DMS79 treated with DMSO at 0.1 percent for 48 hours (cell line): ENCODE measurements around the gene MYO16.

Source experiments
- DNase-seq: peaks from one replicate; lab custom pipeline; 2025; lab: John Stamatoyannopoulos, UW

Gene MYO16

DNA sequence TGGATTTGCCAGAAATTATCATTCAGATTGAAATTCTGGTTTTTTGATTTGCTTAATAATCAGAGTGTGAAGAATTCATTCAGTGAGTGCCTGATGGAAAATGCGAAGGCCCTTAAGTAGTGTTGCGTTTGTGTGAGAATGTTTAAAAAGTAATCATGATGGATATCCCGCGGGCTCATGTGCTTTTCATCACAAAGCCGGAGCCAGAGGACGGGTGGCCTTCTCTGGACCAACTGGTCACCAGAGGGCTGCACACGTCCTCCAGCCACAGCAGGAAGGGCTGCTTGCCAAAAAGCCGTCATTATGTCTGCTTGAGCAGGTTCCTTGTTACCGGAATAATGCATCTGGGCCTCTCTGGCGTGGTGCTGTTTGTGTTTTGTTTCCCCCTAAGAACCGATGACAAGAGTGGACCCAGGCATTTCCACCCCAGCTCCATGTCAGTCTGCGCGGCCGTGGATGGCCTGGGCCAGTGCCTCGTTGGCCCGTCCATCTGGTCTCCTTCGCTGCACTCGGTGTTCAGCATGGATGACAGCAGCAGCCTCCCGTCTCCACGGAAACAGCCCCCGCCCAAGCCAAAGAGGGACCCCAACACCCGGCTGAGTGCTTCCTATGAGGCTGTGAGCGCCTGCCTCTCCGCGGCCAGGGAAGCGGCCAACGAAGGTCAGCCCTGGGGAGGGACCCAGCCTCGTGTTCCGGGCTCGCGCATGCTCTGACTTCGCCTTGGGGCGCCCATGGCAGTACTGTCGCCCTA is 497.7 kb downstream of the MYO16 start:
- DNase-seq = no peak

GRCh38 chr13:109128121-109128520 is 498.7 kb downstream of the MYO16 start:
- no peak for DNase-seq

DNA sequence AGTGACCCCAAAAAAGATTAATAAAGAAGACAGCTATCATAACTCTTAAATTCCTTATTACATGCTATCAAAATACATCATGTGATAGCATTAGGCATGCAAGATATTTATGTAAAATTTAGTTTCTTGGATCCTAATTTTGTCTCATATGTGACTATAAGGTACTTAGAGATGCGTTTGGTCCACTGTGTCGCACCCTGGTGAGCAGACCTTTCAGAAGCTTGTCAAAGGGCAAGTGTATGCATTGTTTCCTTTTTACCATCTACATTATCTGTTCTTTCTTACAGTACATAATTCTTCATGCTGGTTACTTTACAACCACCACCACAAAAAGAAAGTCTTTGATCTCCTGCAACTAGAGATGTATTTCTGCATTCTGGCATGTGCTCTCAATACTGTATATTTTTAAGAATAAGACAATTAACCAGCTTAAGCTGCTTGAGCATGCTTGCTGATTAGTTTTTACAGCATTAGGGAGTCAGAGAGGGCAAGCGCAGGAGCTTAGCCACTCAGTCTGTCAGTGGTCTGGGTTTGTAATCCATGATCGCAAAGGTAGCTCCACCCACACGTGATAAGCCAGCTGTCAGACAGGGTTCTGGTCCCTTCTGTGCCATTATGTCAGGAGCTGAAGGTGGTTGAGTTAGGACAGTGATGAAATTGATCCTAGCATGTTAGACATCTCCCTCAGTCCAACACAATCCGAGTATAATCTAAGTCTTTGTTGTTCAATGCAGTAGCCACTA is 500.9 kb downstream of the MYO16 start:
- DNase-seq = no peak

DNA sequence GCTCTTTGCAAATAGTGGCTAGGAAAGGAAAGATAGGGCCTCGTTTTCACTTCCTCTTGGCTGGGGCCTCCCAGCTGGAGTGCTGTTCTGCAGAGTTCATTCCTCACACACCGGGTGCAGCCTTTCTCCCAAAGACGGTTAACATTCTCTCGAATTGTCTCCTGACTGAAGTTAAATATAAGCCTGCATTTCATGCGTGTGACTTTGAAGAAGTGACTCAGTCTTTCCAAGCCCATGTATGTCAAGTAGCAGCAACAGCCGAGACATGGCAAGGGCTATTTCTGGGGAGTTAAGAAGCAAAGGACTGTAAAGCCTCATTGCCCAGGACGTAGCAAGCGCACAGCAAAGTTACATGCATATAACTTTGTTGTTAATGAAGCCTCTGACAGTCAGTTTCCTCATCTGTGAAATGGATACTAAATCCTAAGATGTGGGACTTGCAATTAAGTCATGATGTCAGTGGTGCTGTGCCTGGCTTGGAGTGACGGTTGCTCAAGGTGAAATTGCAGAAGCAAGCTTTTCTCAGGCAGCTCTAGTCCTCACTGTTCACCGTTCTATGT is 502.4 kb downstream of the MYO16 start:
- no peak for DNase-seq

- no peak for DNase-seq
These were observed 505.6 kb downstream of the MYO16 start for GRCh38 chr13:109135018-109135417.

- no peak for DNase-seq
These were observed 507.5 kb downstream of the MYO16 start for GRCh38 chr13:109136873-109137272.

GRCh38 chr13:109139346-109139745 is 509.9 kb downstream of the MYO16 start:
- no peak for DNase-seq

- no peak for DNase-seq
These were observed 510.6 kb downstream of the MYO16 start for GRCh38 chr13:109140054-109140453.

DNA sequence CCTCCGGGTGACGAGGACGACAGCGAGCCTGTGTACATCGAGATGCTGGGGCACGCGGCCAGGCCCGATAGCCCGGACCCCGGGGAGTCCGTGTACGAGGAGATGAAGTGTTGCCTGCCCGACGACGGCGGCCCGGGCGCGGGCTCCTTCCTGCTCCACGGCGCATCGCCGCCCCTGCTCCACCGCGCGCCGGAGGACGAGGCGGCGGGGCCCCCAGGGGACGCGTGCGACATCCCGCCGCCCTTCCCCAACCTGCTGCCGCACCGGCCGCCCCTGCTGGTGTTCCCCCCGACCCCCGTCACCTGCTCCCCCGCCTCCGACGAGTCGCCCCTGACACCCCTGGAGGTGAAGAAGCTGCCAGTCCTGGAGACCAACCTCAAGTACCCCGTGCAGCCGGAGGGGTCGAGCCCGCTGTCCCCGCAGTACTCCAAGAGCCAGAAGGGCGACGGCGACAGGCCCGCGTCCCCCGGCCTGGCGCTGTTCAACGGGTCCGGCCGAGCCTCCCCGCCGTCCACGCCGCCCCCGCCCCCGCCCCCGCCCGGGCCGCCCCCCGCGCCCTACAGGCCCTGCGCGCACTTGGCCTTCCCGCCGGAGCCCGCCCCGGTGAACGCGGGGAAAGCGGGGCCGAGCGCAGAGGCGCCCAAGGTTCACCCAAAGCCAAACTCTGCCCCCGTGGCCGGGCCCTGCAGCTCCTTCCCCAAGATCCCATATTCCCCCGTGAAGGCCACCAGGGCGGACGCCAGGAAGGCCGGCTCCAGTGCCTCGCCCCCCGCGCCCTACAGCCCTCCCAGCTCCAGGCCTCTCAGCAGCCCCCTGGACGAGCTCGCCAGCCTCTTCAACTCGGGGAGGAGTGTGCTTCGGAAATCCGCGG is 511.3 kb downstream of the MYO16 start:
- DNase-seq = no peak

- no peak for DNase-seq
These were observed 512.3 kb downstream of the MYO16 start for GRCh38 chr13:109141706-109142105.

DNA sequence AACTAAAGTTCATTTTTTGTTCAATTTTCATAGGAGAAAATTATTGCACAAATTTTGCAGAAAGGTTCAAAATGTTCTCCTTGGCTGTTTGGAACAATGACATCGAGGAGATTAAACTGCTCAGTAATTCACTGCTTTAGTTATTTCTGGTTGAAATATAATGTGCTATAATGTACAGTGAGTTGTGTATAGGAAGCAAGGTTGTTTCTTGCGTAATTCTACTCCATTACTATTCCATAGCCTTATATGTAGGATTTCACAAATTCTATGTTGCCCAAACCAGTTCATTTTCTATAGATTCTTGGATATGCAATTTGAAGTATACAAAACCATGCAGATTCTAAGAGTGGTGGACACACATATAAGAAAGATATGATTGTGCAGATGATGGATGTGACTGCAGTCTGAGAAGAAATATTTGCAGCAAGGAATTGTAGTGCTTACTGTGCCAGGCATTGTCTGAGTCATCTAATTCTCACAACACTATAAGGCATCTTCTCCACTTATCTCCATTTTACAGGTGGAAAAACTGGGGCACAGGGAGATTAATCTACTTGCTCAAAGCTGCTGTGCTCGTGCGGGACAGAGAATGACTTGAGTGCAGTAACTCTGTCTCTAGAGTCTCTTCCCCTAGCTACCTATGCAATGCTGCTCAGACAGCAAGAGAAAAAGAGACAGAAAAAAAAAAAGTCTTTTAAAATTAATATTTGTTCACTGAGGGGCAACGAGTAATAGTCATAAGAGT is 515.5 kb downstream of the MYO16 start:
- no peak for DNase-seq

- peak; percentile 28 for DNase-seq
These were observed 516.2 kb downstream of the MYO16 start for GRCh38 chr13:109145631-109146030.

- DNase-seq = no peak
These were observed 517.0 kb downstream of the MYO16 start for GRCh38 chr13:109146393-109146792.

DNA sequence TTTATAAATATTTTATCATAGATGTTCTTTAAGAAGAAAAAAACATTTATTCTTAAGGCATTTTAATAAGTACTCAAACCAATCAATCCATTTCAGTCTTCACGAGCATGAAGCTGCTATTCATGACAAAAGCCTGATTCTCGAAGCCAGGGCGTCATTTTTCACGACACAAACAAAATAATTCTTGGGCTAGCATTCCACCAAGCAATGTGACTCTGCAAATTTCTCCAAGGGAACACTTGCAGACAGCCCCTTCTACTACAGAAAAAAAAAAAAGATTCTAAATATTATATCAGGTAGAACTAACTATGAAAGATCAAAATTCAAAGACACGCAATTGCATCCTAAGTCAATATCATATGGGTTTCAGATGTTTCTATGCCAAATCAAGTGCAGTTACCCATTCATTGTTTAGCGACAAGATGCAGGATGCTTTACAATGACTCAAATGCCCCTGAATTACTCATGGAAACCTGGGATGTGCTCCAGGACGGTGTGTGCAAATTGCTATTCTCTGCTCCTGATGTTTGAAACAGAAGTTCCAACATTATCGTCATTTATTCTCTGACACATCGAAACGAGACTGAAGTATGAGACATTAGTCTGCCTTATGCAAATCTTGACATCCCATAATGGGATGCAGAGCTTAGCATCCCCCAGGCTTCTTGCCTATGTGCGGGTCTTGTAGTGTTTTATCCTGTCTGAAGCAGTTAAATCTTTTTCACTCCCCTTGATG is 517.7 kb downstream of the MYO16 start:
- DNase-seq = no peak

DNA sequence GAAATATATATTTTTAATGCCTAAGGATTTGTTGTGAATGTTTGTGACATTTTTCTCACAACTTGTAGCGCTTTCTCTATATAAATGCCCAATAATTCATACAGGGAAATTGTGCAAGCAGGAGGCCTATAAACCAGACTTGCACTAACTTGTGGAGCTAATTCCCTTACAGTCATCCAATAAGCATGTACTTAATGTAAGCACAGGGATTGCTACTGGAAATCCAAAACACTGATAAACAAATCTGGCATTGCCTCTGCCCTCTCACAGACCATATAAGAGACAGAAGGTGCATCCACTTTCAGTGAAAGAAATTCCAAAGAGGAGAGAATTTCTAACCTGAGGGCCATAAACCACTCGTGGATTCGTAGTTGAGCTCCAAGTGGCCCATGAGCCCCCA is 518.8 kb downstream of the MYO16 start:
- no peak for DNase-seq

DNA sequence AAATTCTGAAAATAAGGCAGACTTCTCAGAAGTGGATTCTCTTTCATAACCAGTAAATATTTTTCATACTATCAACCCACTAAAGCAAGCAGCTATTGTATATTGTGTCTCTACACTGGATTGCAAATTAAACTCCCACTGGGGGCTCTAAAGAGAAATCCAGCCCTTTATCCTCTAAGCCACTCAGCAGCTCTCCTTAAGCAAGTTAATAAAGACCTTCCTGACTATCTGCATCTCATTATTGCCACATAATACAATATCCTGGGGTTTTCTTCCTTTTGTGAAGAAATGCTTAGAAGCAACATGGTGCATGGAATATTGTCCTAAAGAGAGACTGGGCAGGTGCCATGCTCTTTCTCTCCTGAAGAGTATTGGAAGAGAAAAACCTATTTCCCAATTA is 521.3 kb downstream of the MYO16 start:
- no peak for DNase-seq

DNA sequence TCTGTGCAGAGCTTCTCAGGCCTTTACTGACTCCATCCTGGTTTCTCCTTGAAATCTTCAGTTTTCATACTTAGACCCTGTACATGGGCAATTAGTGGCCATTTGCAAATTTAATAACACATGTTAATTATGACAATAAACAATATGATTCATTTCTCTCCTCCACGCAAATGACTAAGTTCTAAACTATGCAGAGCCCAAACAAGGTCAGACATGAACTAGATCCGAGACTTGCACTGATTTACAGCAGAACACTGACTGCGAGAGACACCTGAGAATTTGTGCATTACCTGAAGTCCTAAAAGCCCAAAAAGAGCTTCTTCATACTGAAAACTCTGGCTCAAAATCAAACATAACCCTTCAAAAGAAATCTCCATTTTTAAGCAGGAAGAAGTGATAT is 521.8 kb downstream of the MYO16 start:
- no peak for DNase-seq

DNA sequence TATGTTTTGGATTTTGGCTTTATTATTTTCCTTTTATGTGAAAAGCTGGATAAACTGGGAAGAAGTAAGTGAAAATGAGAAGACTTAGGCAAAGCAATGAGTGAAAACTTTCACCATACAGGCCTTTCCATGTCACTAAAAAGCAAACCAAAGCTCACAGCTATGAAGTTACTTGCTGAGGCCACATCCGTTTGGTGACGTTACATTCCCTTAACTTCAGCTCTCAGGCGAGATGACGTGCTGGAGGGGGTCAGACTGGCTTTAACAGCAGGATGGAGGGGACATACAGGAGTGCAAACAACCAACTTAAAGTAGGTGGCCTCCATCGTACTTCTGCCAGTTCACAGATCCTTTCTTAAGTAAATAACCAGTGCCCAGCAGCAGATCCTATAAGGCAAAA is 522.3 kb downstream of the MYO16 start:
- DNase-seq = no peak

DNA sequence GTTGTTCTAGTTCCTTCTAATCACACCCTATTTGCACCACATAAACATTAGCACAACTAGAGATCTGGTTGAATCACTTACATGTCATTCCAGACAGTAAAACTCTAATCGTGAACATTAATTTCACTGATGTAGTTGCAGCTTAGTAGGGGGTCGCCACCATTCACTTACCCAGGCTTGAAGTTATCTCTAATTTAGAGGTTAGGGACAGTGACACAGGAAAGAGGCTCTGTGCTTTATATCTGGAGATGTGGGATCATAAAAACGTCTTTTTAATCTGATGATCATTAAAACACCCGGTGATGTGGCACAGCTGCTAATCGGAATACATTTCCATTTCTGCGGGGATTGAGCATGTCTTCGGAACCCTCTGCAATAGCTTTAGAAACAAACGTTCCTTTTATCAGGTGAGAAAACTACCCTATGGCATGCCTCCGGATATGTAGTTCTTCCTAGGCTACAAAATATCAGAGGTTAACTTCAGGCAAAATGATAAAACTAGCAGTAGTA is 523.0 kb downstream of the MYO16 start:
- DNase-seq = no peak

DNA sequence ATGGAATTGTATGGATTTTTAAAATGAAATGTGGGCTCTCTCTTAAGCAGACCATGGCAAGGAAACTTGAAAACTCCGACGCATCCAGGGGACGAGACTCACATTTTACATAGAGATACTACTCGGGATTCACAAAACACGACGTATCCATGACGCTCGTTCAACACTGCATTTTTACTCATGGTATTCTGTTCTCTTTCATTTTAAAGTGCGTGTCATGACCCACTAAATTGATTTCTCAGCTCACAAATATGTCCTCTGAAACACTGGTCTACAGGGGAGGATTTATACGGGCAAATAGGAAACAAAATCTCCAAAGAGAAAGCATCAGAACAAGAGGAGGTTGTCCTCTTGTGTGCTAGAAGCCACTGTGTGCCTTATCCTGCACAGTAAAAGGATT is 523.5 kb downstream of the MYO16 start:
- no peak for DNase-seq

GRCh38 chr13:109154146-109154545 is 524.7 kb downstream of the MYO16 start:
- no peak for DNase-seq
